Measurements from ENCODE around the gene PPP1R1C.

The PPP1R1C gene

GRCh38 chr2:182058056-182058455 lies 72.4 kb downstream of the PPP1R1C start:
- no peaks in the 10 kb centered on the region for H3K36me3 ChIP-seq (ENCODE audit: control insufficient read depth, insufficient read depth, low read length)
- no peak for DNase-seq
- no peaks in the 10 kb centered on the region for H3K4me1 ChIP-seq (ENCODE audit: control insufficient read depth, insufficient read depth, low read length, poor library complexity, severe bottlenecking)
- no peak overlapping the region for H3K4me3 ChIP-seq (ENCODE audit: insufficient read depth, low read depth, low read length, poor library complexity, severe bottlenecking)
- no peaks in the 10 kb centered on the region for H3K9me3 ChIP-seq (ENCODE audit: control insufficient read depth, low read length)
- H3K27ac ChIP-seq (ENCODE audit: insufficient read depth, low read length, poor library complexity, severe bottlenecking) = no peak overlapping the region
- H3K27me3 ChIP-seq (replicated peaks; ENCODE audit: control insufficient read depth, insufficient read depth, low read length, poor library complexity, severe bottlenecking) = no peaks in the 10 kb centered on the region

- H3K4me3 ChIP-seq (ENCODE audit: insufficient read depth, low read depth, low read length, poor library complexity, severe bottlenecking) = no peak overlapping the region
Measured at GRCh38 chr2:182061739-182062138, 76.1 kb downstream of the PPP1R1C start.

GRCh38 chr2:182062329-182062972 lies 76.8 kb downstream of the PPP1R1C start:
- Histone ChIP-seq H3K9me3 (ENCODE audit: control insufficient read depth, low read length) (no peaks in the 10 kb centered on the region), H3K4me3 (ENCODE audit: insufficient read depth, low read depth, low read length, poor library complexity, severe bottlenecking) (no peak overlapping the region), H3K27ac (ENCODE audit: insufficient read depth, low read length, poor library complexity, severe bottlenecking) (no peak overlapping the region), H3K4me1 (ENCODE audit: control insufficient read depth, insufficient read depth, low read length, poor library complexity, severe bottlenecking) (no peaks in the 10 kb centered on the region), H3K36me3 (ENCODE audit: control insufficient read depth, insufficient read depth, low read length) (no peaks in the 10 kb centered on the region), H3K27me3 (replicated peaks; ENCODE audit: control insufficient read depth, insufficient read depth, low read length, poor library complexity, severe bottlenecking) (no peaks in the 10 kb centered on the region)
- DNase-seq = no peak

More at GRCh38 chr2:182061739-182062138, 76.1 kb downstream of the PPP1R1C start:
- no peak overlapping the region for H3K27ac ChIP-seq (ENCODE audit: insufficient read depth, low read length, poor library complexity, severe bottlenecking)
- no peaks in the 10 kb centered on the region for H3K27me3 ChIP-seq (replicated peaks; ENCODE audit: control insufficient read depth, insufficient read depth, low read length, poor library complexity, severe bottlenecking)
- DNase-seq = no peak
- H3K4me1 ChIP-seq (ENCODE audit: control insufficient read depth, insufficient read depth, low read length, poor library complexity, severe bottlenecking) = no peaks in the 10 kb centered on the region
- no peaks in the 10 kb centered on the region for H3K9me3 ChIP-seq (ENCODE audit: control insufficient read depth, low read length)
- H3K36me3 ChIP-seq (ENCODE audit: control insufficient read depth, insufficient read depth, low read length) = no peaks in the 10 kb centered on the region

- H3K27me3 ChIP-seq (replicated peaks; ENCODE audit: control insufficient read depth, insufficient read depth, low read length, poor library complexity, severe bottlenecking) = no peaks in the 10 kb centered on the region
- no peaks in the 10 kb centered on the region for H3K4me1 ChIP-seq (ENCODE audit: control insufficient read depth, insufficient read depth, low read length, poor library complexity, severe bottlenecking)
- DNase-seq = no peak
- H3K4me3 ChIP-seq (ENCODE audit: insufficient read depth, low read depth, low read length, poor library complexity, severe bottlenecking) = no peak overlapping the region
- H3K27ac ChIP-seq (ENCODE audit: insufficient read depth, low read length, poor library complexity, severe bottlenecking) = no peak overlapping the region
- no peaks in the 10 kb centered on the region for H3K36me3 ChIP-seq (ENCODE audit: control insufficient read depth, insufficient read depth, low read length)
- no peaks in the 10 kb centered on the region for H3K9me3 ChIP-seq (ENCODE audit: control insufficient read depth, low read length)
Measured at GRCh38 chr2:182064019-182064778, 78.5 kb downstream of the PPP1R1C start.

GRCh38 chr2:182066400-182067087 lies 80.9 kb downstream of the PPP1R1C start:
- Histone ChIP-seq H3K27me3 (replicated peaks; ENCODE audit: control insufficient read depth, insufficient read depth, low read length, poor library complexity, severe bottlenecking) (no peaks in the 10 kb centered on the region), H3K4me1 (ENCODE audit: control insufficient read depth, insufficient read depth, low read length, poor library complexity, severe bottlenecking) (no peaks in the 10 kb centered on the region), H3K4me3 (ENCODE audit: insufficient read depth, low read depth, low read length, poor library complexity, severe bottlenecking) (no peak overlapping the region), H3K27ac (ENCODE audit: insufficient read depth, low read length, poor library complexity, severe bottlenecking) (no peak overlapping the region), H3K9me3 (ENCODE audit: control insufficient read depth, low read length) (no peaks in the 10 kb centered on the region), H3K36me3 (ENCODE audit: control insufficient read depth, insufficient read depth, low read length) (no peaks in the 10 kb centered on the region)
- DNase-seq = no peak

GRCh38 chr2:182067393-182067792 lies 81.7 kb downstream of the PPP1R1C start:
- Histone ChIP-seq H3K4me1 (ENCODE audit: control insufficient read depth, insufficient read depth, low read length, poor library complexity, severe bottlenecking) (no peaks in the 10 kb centered on the region), H3K9me3 (ENCODE audit: control insufficient read depth, low read length) (no peaks in the 10 kb centered on the region), H3K36me3 (ENCODE audit: control insufficient read depth, insufficient read depth, low read length) (no peaks in the 10 kb centered on the region), H3K4me3 (ENCODE audit: insufficient read depth, low read depth, low read length, poor library complexity, severe bottlenecking) (no peak overlapping the region), H3K27ac (ENCODE audit: insufficient read depth, low read length, poor library complexity, severe bottlenecking) (no peak overlapping the region), H3K27me3 (replicated peaks; ENCODE audit: control insufficient read depth, insufficient read depth, low read length, poor library complexity, severe bottlenecking) (no peaks in the 10 kb centered on the region)
- no peak for DNase-seq

GRCh38 chr2:182068811-182069210 lies 83.2 kb downstream of the PPP1R1C start:
- DNase-seq = no peak
- Histone ChIP-seq H3K9me3 (ENCODE audit: control insufficient read depth, low read length) (no peaks in the 10 kb centered on the region), H3K4me3 (ENCODE audit: insufficient read depth, low read depth, low read length, poor library complexity, severe bottlenecking) (no peak overlapping the region), H3K27me3 (replicated peaks; ENCODE audit: control insufficient read depth, insufficient read depth, low read length, poor library complexity, severe bottlenecking) (no peaks in the 10 kb centered on the region), H3K27ac (ENCODE audit: insufficient read depth, low read length, poor library complexity, severe bottlenecking) (no peak overlapping the region), H3K36me3 (ENCODE audit: control insufficient read depth, insufficient read depth, low read length) (no peaks in the 10 kb centered on the region), H3K4me1 (ENCODE audit: control insufficient read depth, insufficient read depth, low read length, poor library complexity, severe bottlenecking) (no peaks in the 10 kb centered on the region)

- Histone ChIP-seq H3K36me3 (ENCODE audit: control insufficient read depth, insufficient read depth, low read length) (no peaks in the 10 kb centered on the region), H3K27ac (ENCODE audit: insufficient read depth, low read length, poor library complexity, severe bottlenecking) (no peak overlapping the region), H3K9me3 (ENCODE audit: control insufficient read depth, low read length) (no peaks in the 10 kb centered on the region), H3K27me3 (replicated peaks; ENCODE audit: control insufficient read depth, insufficient read depth, low read length, poor library complexity, severe bottlenecking) (no peaks in the 10 kb centered on the region), H3K4me3 (ENCODE audit: insufficient read depth, low read depth, low read length, poor library complexity, severe bottlenecking) (no peak overlapping the region), H3K4me1 (ENCODE audit: control insufficient read depth, insufficient read depth, low read length, poor library complexity, severe bottlenecking) (no peaks in the 10 kb centered on the region)
- DNase-seq = no peak
Measured at GRCh38 chr2:182069416-182069815, 83.8 kb downstream of the PPP1R1C start.

GRCh38 chr2:182069908-182070307 lies 84.3 kb downstream of the PPP1R1C start:
- H3K4me3 ChIP-seq (ENCODE audit: insufficient read depth, low read depth, low read length, poor library complexity, severe bottlenecking) = no peak overlapping the region
- H3K36me3 ChIP-seq (ENCODE audit: control insufficient read depth, insufficient read depth, low read length) = no peaks in the 10 kb centered on the region
- no peaks in the 10 kb centered on the region for H3K9me3 ChIP-seq (ENCODE audit: control insufficient read depth, low read length)
- H3K4me1 ChIP-seq (ENCODE audit: control insufficient read depth, insufficient read depth, low read length, poor library complexity, severe bottlenecking) = no peaks in the 10 kb centered on the region
- no peak overlapping the region for H3K27ac ChIP-seq (ENCODE audit: insufficient read depth, low read length, poor library complexity, severe bottlenecking)
- H3K27me3 ChIP-seq (replicated peaks; ENCODE audit: control insufficient read depth, insufficient read depth, low read length, poor library complexity, severe bottlenecking) = no peaks in the 10 kb centered on the region
- DNase-seq = no peak

GRCh38 chr2:182070736-182071135 lies 85.1 kb downstream of the PPP1R1C start:
- DNase-seq = no peak
- no peaks in the 10 kb centered on the region for H3K27me3 ChIP-seq (replicated peaks; ENCODE audit: control insufficient read depth, insufficient read depth, low read length, poor library complexity, severe bottlenecking)
- no peaks in the 10 kb centered on the region for H3K9me3 ChIP-seq (ENCODE audit: control insufficient read depth, low read length)
- H3K36me3 ChIP-seq (ENCODE audit: control insufficient read depth, insufficient read depth, low read length) = no peaks in the 10 kb centered on the region
- no peak overlapping the region for H3K27ac ChIP-seq (ENCODE audit: insufficient read depth, low read length, poor library complexity, severe bottlenecking)
- no peak overlapping the region for H3K4me3 ChIP-seq (ENCODE audit: insufficient read depth, low read depth, low read length, poor library complexity, severe bottlenecking)
- no peaks in the 10 kb centered on the region for H3K4me1 ChIP-seq (ENCODE audit: control insufficient read depth, insufficient read depth, low read length, poor library complexity, severe bottlenecking)

All from effector memory CD4-positive, alpha-beta T cell (primary cell).